SK-N-SH (cell line): ENCODE measurements around the gene SFPQ. TPM values are rescaled to one million over a fixed set of nuclear protein-coding genes. Genes with fewer than 3 reads are reported as not detected.

ENCODE experiments used
- CTCF ChIA-PET: fragments of 300-600, 350-600 bp; formaldehyde crosslinking; extraction: SDS; loops from one replicate; lab custom pipeline; 2021; lab: Yijun Ruan, JAX
- POLR2A ChIA-PET: fragments of 350-600 bp; sonication (Branson Sonifier 250); formaldehyde crosslinking; extraction: SDS; loops from one replicate; lab custom pipeline; 2020; ENCODE audit warnings: antibody characterized with exemption, inconsistent platforms; lab: Yijun Ruan, JAX
- DNase-seq: peaks from one replicate; pipeline ENCODE4 v3.0.0; 2012
- H2AFZ ChIP-seq: fragments of 200-600 bp; sonication (generic); 2 replicates; pipeline ENCODE4 v1.8.1; 2016; ENCODE audit warnings: antibody characterized with exemption, mild to moderate bottlenecking, low read depth
- H3F3A ChIP-seq: fragments of 200-600 bp; sonication (generic); replicated peaks from 2 replicates; pipeline ENCODE3; 2016; ENCODE audit warnings: antibody characterized with exemption, mild to moderate bottlenecking; ENCODE audit not compliant: insufficient read depth
- H3K27ac ChIP-seq, 2 experiments: fragments of 200-500 bp in 1 of 2; fragments of 200-600 bp in 1 of 2; sonication (Bioruptor generic) in 1 of 2; sonication (generic), shearing (Covaris generic) in 1 of 2; 2 replicates each; pipeline versions ENCODE4 v1.5.1 to v1.6.1; 2014 to 2016; ENCODE audit warnings: low read depth in 2 of 2, inconsistent platforms in 1 of 2, low read length in 1 of 2, mild to moderate bottlenecking in 1 of 2, mixed read lengths in 1 of 2
- H3K27me3 ChIP-seq: fragments of 200-600 bp; sonication (generic), shearing (Covaris generic); 2 replicates; pipeline ENCODE4 v1.6.1; 2016; ENCODE audit warnings: mixed run types; ENCODE audit not compliant: insufficient read depth
- H3K36me3 ChIP-seq, 2 experiments: fragments of 200-500 bp in 1 of 2; fragments of 200-600 bp in 1 of 2; sonication (Bioruptor generic) in 1 of 2; sonication (generic) in 1 of 2; replicated peaks in 1 of 2; 2 replicates each; pipeline versions ENCODE3 to v1.5.1; 2014 to 2016; ENCODE audit warnings: low read length in 1 of 2, mild to moderate bottlenecking in 1 of 2; ENCODE audit not compliant: insufficient read depth in 2 of 2, control insufficient read depth in 1 of 2
- H3K4me1 ChIP-seq, 2 experiments: fragments of 200-500 bp in 1 of 2; fragments of 200-600 bp in 1 of 2; sonication (Bioruptor generic) in 1 of 2; sonication (generic), shearing (Covaris generic) in 1 of 2; 2 replicates each; pipeline versions ENCODE4 v1.5.1 to v1.6.1; 2014 to 2016; ENCODE audit warnings: low read depth in 1 of 2, low read length in 1 of 2, mixed run types in 1 of 2; ENCODE audit not compliant: insufficient read depth in 2 of 2, control insufficient read depth in 1 of 2
- H3K4me2 ChIP-seq: fragments of 200-600 bp; sonication (generic), shearing (Covaris generic); 2 replicates; pipeline ENCODE4 v1.6.1; 2017; ENCODE audit warnings: mixed run types
- H3K4me3 ChIP-seq, 2 experiments: fragments of 200-500 bp in 1 of 2; fragments of 200-600 bp in 1 of 2; sonication (Bioruptor generic) in 1 of 2; sonication (generic), shearing (Covaris generic) in 1 of 2; 2 replicates each; pipeline versions ENCODE4 v1.5.1 to v1.8.1; 2014 to 2016; ENCODE audit warnings: low read depth in 2 of 2, inconsistent platforms in 1 of 2, low read length in 1 of 2, mild to moderate bottlenecking in 1 of 2, mixed read lengths in 1 of 2, moderate library complexity in 1 of 2
- H3K79me2 ChIP-seq: fragments of 200-600 bp; sonication (generic); 2 replicates; pipeline ENCODE4 v1.8.1; 2017; ENCODE audit warnings: mild to moderate bottlenecking; ENCODE audit not compliant: insufficient read depth
- H3K9ac ChIP-seq: fragments of 200-600 bp; sonication (generic); 2 replicates; pipeline ENCODE4 v1.6.1; 2017; ENCODE audit warnings: mixed run types
- H3K9me2 ChIP-seq: fragments of 200-600 bp; sonication (generic); 2 replicates; pipeline ENCODE4 v1.6.1; 2017; ENCODE audit warnings: mixed run types
- H3K9me3 ChIP-seq: fragments of 200-600 bp; sonication (generic); 2 replicates; pipeline ENCODE4 v1.6.1; 2017; ENCODE audit warnings: mixed run types, mild to moderate bottlenecking, moderate library complexity
- H4K20me1 ChIP-seq: fragments of 200-600 bp; sonication (generic); 2 replicates; pipeline ENCODE4 v1.6.1; 2017; ENCODE audit warnings: mild to moderate bottlenecking, mixed run types; ENCODE audit not compliant: insufficient read depth
- CHD2 ChIP-seq: fragments of 150-350 bp; IDR thresholded peaks from 2 replicates; pipeline ENCODE4 v1.6.1; 2018; ENCODE audit warnings: low read length; ENCODE audit not compliant: partially characterized antibody
- ELF1 ChIP-seq: IDR thresholded peaks from 2 replicates; pipeline ENCODE4 v1.4.0; 2012
- FOXM1 ChIP-seq: IDR thresholded peaks from 2 replicates; pipeline ENCODE4 v1.4.0; 2012; ENCODE audit warnings: low read depth, mild to moderate bottlenecking
- GATA2 ChIP-seq: sonication (generic); formaldehyde crosslinking; IDR thresholded peaks from 2 replicates; pipeline ENCODE4 v1.5.0; 2020; ENCODE audit warnings: mild to moderate bottlenecking, missing genetic modification reagents
- JUND ChIP-seq: IDR thresholded peaks from 2 replicates; pipeline ENCODE4 v1.4.0; 2012
- MEF2A ChIP-seq: IDR thresholded peaks from 2 replicates; pipeline ENCODE4 v1.4.0; 2012; ENCODE audit warnings: low read depth, borderline replicate concordance
- PBX3 ChIP-seq: IDR thresholded peaks from 2 replicates; pipeline ENCODE4; 2012
- RAD21 ChIP-seq: IDR thresholded peaks from 2 replicates; pipeline ENCODE4 v1.6.1; 2012; ENCODE audit warnings: mild to moderate bottlenecking, low read length
- TEAD4 ChIP-seq: IDR thresholded peaks from 2 replicates; pipeline ENCODE4 v1.4.0; 2012; ENCODE audit warnings: mild to moderate bottlenecking, borderline replicate concordance; ENCODE audit not compliant: insufficient read depth
- YY1 ChIP-seq: IDR thresholded peaks from 2 replicates; pipeline ENCODE4 v1.4.0; 2012; ENCODE audit warnings: low read depth, mild to moderate bottlenecking
- WGBS: methylation state at CpG from one replicate; pipeline ENCODE4 v1.1.6; 2017; ENCODE audit warnings: low lambda C conversion rate; 5-methylcytosine and 5-hydroxymethylcytosine counted together
- polyA plus RNA-seq, 3 experiments: library from polyadenylated mRNA; depleted of rRNA; stranded (reverse); fragments of >200 nt; gene quantifications; 2 replicates each; pipeline ENCODE4 v1.2.3, GENCODE V29; 2012
- TF ChIP-seq, protein P1 (sequence below): fragments of 200-600 bp; sonication (generic); IDR thresholded peaks from 2 replicates; pipeline ENCODE4 v1.6.1; 2017; ENCODE audit warnings: antibody characterized with exemption, mild to moderate bottlenecking, moderate library complexity

The SFPQ gene
- polyA plus RNA-seq, 1 of the 3 experiments (the other 2 are of a cell fraction) = 85.6 TPM

- TF ChIP-seq FOXM1 (no peak), ELF1 (no peak), MEF2A (no peak), JUND (peak; percentile 71), YY1 (no peak), PBX3 (no peak), CHD2 (no peak), GATA2 (CRISPR knock-in tag) (no peak)
- TF ChIP-seq, protein P1, sequence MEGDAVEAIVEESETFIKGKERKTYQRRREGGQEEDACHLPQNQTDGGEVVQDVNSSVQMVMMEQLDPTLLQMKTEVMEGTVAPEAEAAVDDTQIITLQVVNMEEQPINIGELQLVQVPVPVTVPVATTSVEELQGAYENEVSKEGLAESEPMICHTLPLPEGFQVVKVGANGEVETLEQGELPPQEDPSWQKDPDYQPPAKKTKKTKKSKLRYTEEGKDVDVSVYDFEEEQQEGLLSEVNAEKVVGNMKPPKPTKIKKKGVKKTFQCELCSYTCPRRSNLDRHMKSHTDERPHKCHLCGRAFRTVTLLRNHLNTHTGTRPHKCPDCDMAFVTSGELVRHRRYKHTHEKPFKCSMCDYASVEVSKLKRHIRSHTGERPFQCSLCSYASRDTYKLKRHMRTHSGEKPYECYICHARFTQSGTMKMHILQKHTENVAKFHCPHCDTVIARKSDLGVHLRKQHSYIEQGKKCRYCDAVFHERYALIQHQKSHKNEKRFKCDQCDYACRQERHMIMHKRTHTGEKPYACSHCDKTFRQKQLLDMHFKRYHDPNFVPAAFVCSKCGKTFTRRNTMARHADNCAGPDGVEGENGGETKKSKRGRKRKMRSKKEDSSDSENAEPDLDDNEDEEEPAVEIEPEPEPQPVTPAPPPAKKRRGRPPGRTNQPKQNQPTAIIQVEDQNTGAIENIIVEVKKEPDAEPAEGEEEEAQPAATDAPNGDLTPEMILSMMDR = no peak
These were observed 29.6 kb upstream of the SFPQ start (continued) for GRCh38 chr1:35222322-35223083.

GRCh38 chr1:35220976-35221375 is 28.0 kb upstream of the SFPQ start:
- POLR2A ChIA-PET = no interaction called here
- Histone ChIP-seq H4K20me1 (no peaks in the 10 kb centered on the region), H3K4me2 (no peak overlapping the region), H3F3A (peaks cover 12% of the 10 kb centered on the region), H3K27ac (peak overlapping the region in 1 of 2 experiments; percentile 7; a peak in 1 of 4 replicates), H3K9me2 (no peaks in the 10 kb centered on the region), H3K36me3 (no peaks in the 10 kb centered on the region), H3K4me1 (peaks cover 0 to 19% of the 10 kb centered on the region in 2 experiments; a peak in 1 of 4 replicates), H3K27me3 (no peaks in the 10 kb centered on the region), H3K9me3 (no peaks in the 10 kb centered on the region), H3K4me3 (no peak overlapping the region), H3K9ac (no peak overlapping the region), H3K79me2 (no peaks in the 10 kb centered on the region), H2AFZ (peak overlapping the region; percentile 42)
- TF ChIP-seq GATA2 (CRISPR knock-in tag) = no peak
- TF ChIP-seq, protein P1 = peak; percentile 54
- WGBS = 34% methylated on average over 2 of the region's 2 CpGs
- CTCF ChIA-PET = no interaction called here
- DNase-seq = peak; percentile 62

DNA sequence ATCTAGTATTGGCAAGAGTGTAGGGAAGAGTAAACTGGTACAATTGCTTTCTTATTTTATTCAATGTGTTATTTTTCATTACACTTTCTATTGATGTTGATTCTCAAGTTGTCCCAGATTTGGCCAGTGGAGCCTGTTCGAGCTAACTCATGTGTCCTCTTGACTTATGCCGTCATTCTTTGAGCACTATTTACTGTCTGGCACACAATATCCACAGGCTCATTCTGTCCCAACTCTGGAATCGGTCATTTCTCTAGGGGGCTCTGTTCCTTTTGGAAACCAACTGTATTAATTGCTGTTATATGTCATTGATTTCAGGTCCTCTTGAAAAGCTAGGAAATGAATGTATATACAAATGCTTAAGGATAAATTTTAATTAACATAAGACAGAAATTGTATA is 22.4 kb upstream of the SFPQ start:
- no peaks in the 10 kb centered on the region for H3K36me3 ChIP-seq
- ChIA-PET CTCF (interaction anchor here (1.0 kb wide), 1 partner anchor 144 kb away, joined by 3 read pairs; no protein-coding TSS in a partner anchor), POLR2A (no interaction called here)
- no peaks in the 10 kb centered on the region for H3K4me1 ChIP-seq
- no peaks in the 10 kb centered on the region for H3K9me2 ChIP-seq
- H3K27ac ChIP-seq = no peak overlapping the region
- no peaks in the 10 kb centered on the region for H4K20me1 ChIP-seq
- no peak for DNase-seq
- no peak overlapping the region for H2AFZ ChIP-seq
- H3K79me2 ChIP-seq = no peaks in the 10 kb centered on the region
- no peak overlapping the region for H3K4me3 ChIP-seq
- no peaks in the 10 kb centered on the region for H3K27me3 ChIP-seq
- no peak for TF ChIP-seq TEAD4
- 0 out of 2 replicates have a peak, but pooled peaks have one; percentile 6 for TF ChIP-seq RAD21
- no peak overlapping the region for H3K4me2 ChIP-seq
- H3F3A ChIP-seq = no peaks in the 10 kb centered on the region
- 77% methylated on average over 3 of the region's 3 CpGs for WGBS
- H3K9ac ChIP-seq = no peak overlapping the region
- no peaks in the 10 kb centered on the region for H3K9me3 ChIP-seq
